ENCODE data around the gene CDH15.
"Not testable (repeated sequence)": the region's sequence is repeated elsewhere in the genome, so short reads cannot be mapped to it uniquely, and the experiment has no call there.

Gene CDH15

GRCh38 chr16:89187770-89188392 lies 16.3 kb downstream of the CDH15 start:
- DNase-seq (ENCODE audit: low spot score): peak; percentile 38

DNA sequence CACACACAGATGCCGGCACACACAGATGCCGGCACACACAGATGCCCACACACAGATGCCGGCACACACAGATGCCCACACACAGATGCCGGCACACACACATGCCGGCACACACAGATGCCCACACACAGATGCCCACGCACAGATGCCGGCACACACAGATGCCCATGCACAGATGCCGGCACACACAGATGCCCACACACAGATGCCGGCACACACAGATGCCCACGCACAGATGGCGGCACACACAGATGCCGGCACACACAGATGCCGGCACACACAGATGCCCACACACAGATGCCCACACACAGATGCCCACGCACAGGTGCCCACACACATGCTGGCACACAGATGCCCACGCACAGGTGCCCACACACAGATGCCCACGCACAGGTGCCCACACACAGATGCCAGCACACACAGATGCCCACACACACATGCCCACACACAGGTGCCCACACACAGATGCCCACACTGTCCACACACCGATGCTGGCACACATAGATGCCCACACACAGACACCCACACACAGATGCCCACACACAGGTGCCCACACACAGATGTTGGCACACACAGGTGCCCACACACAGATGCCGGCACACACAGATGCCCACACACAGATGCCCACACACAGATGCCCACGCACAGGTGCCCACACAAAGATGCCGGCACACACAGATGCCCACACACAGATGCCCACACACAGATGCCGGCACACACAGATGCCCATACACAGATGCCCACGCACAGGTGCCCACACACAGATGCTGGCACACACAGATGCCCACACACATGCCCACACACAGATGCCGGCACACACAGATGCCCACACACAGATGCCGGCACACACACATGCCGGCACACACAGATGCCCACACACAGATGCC lies 17.2 kb downstream of the CDH15 start:
- not testable (repeated sequence) for DNase-seq (ENCODE audit: low spot score)

- no peak for DNase-seq (ENCODE audit: low spot score)
Observed at GRCh38 chr16:89189358-89190025, 17.9 kb downstream of the CDH15 start.

GRCh38 chr16:89190150-89190958 lies 18.8 kb downstream of the CDH15 start:
- no peak for DNase-seq (ENCODE audit: low spot score)

GRCh38 chr16:89191033-89191900 lies 19.7 kb downstream of the CDH15 start:
- no peak for DNase-seq (ENCODE audit: low spot score)

DNA sequence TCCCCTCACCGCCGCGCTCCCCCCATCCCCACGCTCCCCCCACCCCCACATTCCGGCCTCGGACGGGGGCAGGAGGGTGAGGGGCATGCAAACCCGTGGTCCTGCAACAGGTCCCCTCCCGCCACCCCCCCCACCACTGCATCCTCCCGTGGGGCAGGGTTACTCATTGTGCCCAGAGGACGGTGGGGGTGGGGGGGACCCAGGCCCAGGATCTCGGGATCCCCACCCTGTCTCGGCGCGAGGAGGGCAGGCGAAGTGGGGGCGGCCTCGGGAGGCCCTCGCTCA lies 20.3 kb downstream of the CDH15 start:
- DNase-seq (ENCODE audit: low spot score): no peak

DNA sequence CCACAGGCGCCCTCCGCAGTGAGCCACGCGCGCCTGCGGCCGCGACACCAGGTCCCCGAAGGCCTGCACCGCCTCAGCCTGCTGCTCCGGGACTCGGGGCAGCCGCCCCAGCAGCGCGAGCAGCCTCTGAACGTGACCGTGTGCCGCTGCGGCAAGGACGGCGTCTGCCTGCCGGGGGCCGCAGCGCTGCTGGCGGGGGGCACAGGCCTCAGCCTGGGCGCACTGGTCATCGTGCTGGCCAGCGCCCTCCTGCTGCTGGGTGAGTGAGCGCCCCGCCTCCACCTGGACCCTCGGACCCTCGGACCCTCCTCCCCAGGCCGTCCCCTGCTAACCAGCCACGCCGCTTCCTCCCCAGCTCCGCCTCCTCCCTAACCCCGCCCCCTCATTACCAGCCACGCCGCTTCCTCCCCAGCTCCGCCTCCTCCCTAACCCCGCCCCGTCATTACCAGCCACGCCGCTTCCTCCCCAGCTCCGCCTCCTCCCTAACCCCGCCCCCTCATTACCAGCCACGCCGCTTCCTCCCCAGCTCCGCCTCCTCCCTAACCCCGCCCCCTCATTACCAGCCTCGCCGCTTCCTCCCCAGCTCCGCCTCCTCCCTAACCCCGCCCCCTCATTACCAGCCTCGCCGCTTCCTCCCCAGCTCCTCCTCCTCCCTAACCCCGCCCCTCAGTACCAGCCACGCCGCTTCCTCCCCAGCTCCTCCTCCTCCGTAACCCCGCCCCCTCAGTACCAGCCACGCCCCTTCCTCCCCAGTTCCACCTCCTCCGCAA lies 20.8 kb downstream of the CDH15 start:
- DNase-seq (ENCODE audit: low spot score): peak; percentile 82

GRCh38 chr16:89192956-89193575 lies 21.5 kb downstream of the CDH15 start:
- DNase-seq (ENCODE audit: low spot score): peak; percentile 75

DNA sequence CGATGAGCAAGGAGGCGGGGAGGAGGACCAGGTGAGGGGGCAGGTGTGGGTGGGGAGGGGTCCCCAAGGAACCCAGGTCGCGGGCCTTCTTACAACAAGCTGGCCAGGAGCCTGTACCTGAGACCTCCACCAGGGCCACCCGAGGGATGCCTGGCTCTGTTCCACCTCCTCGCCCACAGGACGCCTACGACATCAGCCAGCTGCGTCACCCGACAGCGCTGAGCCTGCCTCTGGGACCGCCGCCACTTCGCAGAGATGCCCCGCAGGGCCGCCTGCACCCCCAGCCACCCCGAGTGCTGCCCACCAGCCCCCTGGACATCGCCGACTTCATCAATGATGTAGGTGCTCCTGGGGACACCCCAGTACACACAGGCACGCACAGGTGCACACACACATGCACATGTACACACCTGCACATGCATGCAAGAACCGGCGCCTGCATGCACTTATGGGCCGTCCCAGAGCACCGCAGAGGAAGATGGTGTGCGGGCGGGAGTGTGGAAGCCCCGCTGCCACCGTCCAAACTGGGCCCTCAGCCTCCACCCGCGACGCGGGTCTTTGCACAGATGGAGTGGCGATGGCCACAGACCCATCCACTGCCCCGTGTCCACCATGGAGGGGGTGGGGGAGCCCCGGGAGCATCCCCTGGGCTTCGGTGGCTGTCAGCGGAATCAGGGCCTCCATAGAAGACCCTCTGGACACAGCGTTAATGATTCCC lies 22.2 kb downstream of the CDH15 start:
- peak; percentile 25 for DNase-seq (ENCODE audit: low spot score)

DNA sequence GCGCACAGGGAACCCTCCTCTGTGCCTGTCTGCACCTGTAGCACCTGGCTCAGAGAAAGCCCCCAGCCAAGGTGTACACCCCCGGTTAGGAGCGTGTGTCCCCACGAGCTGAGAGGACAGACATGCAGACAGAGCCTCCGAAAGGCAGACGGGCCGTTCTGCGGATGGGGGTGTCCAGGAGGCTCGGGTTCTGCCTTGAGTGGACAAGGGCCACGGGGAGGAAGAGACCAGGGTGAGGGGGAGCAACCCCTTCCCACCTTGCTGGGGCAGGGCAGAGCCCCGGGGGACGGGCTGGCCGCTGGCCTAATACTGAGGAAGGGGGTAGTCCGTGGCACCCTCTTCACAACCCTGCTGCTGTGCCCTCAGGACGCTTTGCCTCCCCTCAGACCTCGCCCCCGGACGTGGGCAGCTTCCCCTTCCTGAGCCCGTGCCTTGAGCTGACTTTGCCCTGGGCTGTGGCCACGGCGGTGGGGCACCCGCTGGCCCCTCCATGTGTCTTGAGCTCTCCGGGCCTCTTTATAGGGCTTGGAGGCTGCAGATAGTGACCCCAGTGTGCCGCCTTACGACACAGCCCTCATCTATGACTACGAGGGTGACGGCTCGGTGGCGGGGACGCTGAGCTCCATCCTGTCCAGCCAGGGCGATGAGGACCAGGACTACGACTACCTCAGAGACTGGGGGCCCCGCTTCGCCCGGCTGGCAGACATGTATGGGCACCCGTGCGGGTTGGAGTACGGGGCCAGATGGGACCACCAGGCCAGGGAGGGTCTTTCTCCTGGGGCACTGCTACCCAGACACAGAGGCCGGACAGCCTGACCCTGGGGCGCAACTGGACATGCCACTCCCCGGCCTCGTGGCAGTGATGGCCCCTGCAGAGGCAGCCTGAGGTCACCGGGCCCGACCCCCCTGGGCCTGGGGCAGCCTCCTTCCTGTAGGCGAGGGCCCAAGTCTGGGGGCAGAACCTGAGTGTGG lies 23.1 kb downstream of the CDH15 start:
- DNase-seq (ENCODE audit: low spot score): no peak

DNA sequence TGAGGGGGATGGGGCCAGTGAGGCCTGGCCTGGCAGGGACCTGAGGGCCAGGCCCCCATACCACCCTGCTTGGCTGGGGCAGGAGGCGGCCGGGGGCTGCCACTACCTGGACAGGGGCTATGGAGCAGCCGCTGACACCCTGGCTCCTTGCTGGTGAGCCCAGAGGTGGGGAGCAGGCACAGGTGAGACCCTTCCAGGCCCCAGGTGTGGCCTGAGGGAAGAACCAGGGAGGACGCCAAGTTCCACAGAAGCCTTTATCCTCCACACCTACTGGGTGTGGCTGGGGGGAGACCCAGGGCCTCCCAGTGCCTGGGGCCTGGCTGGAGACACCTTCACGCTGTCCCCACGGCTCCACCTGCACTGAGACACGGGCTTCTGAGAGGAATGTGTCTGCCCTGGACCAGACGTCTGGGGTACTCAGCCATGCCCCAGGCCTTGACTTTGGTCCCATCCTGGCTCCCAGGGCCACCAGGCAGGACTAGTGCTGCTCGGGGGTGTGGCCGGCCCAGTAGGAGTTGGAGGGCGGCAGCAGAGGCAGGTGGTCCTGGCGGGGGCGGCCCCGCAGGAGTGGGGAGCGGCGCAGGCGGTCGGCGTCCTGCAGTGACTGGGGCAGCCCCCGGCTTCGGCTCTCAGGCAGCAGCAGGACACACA lies 24.1 kb downstream of the CDH15 start:
- no peak for DNase-seq (ENCODE audit: low spot score)

- no peak for DNase-seq (ENCODE audit: low spot score)
Observed at GRCh38 chr16:89197033-89197632, 25.6 kb downstream of the CDH15 start.

- no peak for DNase-seq (ENCODE audit: low spot score)
Observed at GRCh38 chr16:89197633-89198416, 26.3 kb downstream of the CDH15 start.

DNA sequence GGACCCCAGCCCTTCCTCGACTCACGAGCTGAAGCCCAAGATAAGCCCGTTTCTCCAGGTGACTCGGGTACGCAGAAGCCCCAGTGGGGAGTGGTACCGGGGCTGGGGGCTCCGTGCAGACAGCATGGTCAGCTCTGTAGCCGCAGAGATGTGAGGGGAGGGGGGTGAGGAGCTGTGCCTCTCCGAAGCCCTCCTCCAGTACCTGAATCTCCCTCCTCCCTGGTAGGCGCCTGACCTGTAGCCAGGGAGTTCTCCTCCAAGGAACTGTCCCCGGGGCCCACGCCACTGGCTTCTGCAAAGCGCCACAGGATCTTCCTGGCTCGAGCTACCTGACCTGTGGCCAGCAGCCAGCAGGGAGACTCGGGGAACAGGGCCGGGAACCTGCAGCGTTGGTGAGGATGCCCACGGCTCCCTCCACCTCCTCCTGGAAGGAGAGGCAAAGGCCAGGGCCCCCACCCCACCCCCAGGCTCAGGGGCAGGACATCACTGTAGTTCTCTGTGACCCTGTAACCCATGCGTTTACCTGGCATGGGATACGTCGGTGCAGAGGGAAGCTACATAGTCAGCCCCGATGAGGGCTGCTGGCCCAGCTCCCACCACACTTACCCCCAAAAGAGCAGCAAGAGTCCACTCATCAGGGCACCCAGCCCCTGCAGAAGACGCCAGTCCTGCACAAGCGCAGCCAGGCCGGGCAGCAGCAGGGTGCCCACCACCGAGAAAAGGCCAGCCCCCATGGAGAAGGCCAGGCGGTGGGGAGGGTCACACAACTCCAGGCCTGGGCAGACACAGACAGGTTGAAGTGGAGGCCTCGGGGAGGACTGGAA lies 27.1 kb downstream of the CDH15 start:
- no peak for DNase-seq (ENCODE audit: low spot score)

Measured in RKO (cell line).